ENCODE results near the gene NIT1.

DNA sequence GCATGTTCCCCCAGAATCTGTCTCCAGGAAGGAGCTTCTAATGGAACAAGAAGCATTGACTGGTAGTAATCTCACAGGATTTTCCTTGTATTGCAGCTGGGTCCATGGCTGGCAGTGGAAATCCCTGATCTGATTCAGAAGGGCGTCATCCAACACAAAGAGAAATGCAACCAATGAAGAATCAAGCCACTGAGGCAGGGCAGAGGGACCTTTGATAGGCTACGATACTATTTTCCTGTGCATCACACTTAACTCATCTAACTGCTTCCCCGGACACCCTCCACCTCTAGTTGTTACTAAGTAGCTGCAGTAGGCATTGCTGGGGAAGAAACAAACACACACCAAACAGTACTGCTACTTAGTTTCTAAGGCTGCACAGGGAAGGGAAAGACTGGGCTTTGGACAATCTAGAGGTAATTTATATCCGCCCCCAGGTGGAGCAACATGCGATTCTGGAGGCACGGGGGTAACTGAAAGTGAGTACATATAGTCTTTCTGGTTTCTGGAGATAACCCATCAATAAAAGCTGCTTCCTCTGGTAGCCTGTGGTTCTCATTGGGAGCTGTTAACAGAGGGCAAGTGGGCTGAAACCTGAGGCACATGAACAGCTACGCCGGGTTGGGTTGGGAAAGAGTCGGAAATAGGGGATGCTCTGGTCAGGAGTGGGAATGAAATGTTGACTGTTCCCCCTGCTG is 40.6 kb downstream of the NIT1 start:
- TF ChIP-seq, protein P1, sequence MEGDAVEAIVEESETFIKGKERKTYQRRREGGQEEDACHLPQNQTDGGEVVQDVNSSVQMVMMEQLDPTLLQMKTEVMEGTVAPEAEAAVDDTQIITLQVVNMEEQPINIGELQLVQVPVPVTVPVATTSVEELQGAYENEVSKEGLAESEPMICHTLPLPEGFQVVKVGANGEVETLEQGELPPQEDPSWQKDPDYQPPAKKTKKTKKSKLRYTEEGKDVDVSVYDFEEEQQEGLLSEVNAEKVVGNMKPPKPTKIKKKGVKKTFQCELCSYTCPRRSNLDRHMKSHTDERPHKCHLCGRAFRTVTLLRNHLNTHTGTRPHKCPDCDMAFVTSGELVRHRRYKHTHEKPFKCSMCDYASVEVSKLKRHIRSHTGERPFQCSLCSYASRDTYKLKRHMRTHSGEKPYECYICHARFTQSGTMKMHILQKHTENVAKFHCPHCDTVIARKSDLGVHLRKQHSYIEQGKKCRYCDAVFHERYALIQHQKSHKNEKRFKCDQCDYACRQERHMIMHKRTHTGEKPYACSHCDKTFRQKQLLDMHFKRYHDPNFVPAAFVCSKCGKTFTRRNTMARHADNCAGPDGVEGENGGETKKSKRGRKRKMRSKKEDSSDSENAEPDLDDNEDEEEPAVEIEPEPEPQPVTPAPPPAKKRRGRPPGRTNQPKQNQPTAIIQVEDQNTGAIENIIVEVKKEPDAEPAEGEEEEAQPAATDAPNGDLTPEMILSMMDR (conservative IDR thresholded peaks at IDR 0.05; ENCODE audit: low read length), result no peak
- no peak for TF ChIP-seq EZH2phosphoT487 (IDR thresholded peaks at IDR 0.05; ENCODE audit: borderline replicate concordance)
